GM19043 (cell line): ENCODE data around the gene KCNJ10.

Experiments used
- ATAC-seq: cut with Tn5 transposase; IDR thresholded peaks from one replicate; pipeline ENCODE4 v1.9.1; 2021; ENCODE audit warnings: low read depth; ENCODE audit not compliant: unreplicated experiment

The KCNJ10 gene

GRCh38 chr1:160030657-160031364, 39.1 kb downstream of the KCNJ10 start:
- ATAC-seq = no peak

DNA sequence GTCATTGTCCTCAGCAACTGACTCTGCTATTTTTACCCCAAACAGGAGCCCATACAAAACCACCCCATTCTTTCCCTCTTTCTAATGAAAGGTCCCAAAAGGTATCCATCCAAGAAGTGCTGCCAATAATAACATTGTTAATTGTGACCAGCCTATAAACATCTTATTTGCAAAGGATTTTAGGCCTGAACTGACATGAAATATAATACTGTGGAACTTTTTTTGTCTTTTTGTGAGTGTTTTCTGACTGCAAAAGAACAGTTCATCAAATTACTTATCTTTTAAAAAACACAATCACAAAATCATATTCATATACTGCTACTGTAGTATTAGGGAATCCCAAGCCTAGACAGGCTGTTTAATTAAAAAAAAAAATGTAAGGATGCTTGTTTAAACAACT, 41.5 kb downstream of the KCNJ10 start:
- no peak for ATAC-seq

GRCh38 chr1:160025314-160025713, 44.6 kb downstream of the KCNJ10 start:
- ATAC-seq = no peak

- ATAC-seq = no peak
Observed at GRCh38 chr1:160024195-160024905, 45.6 kb downstream of the KCNJ10 start.

GRCh38 chr1:160022330-160023310, 47.3 kb downstream of the KCNJ10 start:
- no peak for ATAC-seq

GRCh38 chr1:160021376-160022074, 48.4 kb downstream of the KCNJ10 start:
- no peak for ATAC-seq

- ATAC-seq = no peak
Observed at GRCh38 chr1:160020196-160020595, 49.8 kb downstream of the KCNJ10 start.

- ATAC-seq = no peak
Observed at GRCh38 chr1:160018900-160019299, 51.1 kb downstream of the KCNJ10 start.

GRCh38 chr1:160018347-160018746, 51.6 kb downstream of the KCNJ10 start:
- ATAC-seq = no peak

- no peak for ATAC-seq
Observed at GRCh38 chr1:160017592-160017991, 52.4 kb downstream of the KCNJ10 start.

DNA sequence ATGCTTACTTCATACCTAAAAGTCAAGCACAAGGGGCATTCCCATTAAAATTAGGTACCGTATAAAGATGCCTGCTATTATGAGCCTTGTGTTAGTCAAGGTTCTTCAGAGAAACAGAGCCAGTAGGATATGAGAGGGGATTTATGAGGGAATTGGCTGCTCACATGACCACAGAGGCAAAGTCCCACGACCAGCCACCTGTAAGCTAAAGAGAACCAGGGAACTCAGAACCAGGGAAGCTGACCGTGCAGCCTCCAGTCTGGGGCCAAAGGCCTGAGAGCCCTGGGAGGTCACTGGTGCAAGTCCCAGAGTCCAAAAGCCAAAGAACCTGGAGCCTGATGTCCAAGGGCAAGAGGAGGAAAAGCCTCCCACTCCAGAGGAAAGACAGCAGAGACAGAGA, 58.2 kb downstream of the KCNJ10 start:
- no peak for ATAC-seq

GRCh38 chr1:160009801-160010200, 60.2 kb downstream of the KCNJ10 start:
- ATAC-seq = no peak

GRCh38 chr1:160009081-160009480, 60.9 kb downstream of the KCNJ10 start:
- no peak for ATAC-seq

DNA sequence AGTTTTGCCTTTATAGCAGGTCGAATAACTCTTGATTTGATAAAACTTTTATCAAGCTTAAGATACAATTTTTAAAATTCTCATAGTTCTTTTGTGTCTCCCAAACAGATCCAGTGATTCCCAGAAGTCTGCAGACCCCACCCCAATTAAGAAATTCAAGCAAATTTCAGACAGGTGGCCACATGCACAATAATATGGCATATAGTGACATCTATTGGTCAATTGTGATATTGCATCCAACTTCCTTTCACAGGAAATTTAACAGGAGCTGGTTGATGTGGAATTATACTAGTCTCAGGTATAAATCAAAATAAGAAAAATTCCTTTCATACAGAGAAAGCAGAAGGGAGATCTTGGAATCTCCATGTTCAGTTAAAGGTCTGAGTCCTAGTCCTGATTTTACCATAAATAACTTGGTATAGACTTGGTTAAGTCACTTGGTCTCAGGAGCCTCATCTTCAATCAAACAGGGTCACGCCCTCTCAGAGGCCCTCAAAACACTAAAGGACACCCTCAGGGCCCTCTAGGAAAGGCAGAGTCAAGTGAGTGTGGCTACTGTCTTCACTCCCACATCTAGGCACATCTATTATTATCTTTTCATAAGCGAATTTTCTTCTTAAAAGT, 62.3 kb downstream of the KCNJ10 start:
- no peak for ATAC-seq

DNA sequence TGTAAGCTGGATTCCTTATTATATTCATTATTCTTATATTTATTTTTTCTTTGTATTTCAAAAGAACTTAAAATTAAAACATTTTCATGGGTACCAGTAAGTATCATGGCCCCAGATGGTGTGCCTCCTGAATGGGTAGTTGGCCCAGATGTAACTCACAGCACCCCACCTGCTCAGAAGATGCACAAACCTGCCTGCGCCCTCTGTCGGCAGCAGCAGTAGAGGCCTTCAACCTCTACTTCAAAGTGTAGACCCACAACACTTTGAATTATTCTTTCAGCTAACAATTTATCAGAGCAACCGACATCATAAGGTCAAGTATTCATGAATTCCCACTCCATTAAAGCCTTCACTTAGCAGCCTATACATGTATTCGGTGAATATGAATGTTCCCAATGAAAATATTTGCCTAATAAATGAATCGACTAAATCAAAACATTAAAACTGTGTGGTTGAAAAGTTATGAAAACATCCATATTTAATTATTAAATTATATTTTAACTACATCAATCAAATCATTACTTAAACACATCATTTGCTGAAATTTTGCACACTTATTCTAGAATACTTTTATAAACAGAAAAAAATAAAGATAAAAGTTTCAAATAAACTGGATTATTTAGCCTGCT, 63.5 kb downstream of the KCNJ10 start:
- no peak for ATAC-seq

DNA sequence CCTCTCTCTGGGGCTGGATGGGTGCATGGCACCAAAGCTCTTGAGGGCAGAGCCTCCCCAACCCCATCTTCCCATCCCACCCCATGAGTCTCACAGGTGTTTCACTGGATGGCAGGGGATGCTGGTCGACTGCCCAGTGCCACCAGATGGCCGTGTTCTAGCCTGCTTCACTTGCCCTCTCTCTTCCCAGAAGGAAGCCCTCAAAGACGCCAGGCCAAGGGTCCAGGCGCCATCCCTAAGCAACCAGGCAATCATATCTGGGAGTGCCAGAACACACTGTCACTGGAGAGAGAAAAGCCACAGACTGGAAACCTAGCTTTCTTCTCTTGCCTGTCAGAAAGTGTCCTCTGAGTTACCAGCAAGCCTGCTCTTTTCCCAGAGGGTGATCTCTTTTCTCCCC, 64.9 kb downstream of the KCNJ10 start:
- no peak for ATAC-seq

GRCh38 chr1:160004425-160004824, 65.5 kb downstream of the KCNJ10 start:
- ATAC-seq = no peak

- ATAC-seq = no peak
Observed at GRCh38 chr1:160004001-160004400, 66.0 kb downstream of the KCNJ10 start.

GRCh38 chr1:160001440-160001839, 68.5 kb downstream of the KCNJ10 start:
- no peak for ATAC-seq

GRCh38 chr1:159999204-159999603, 70.8 kb downstream of the KCNJ10 start:
- no peak for ATAC-seq
